HG03060 (cell line): Measurements from ENCODE around the gene VEGFA.

ENCODE experiments used
- ATAC-seq: cut with Tn5 transposase; IDR thresholded peaks from one replicate; pipeline ENCODE4 v1.9.1; 2021; ENCODE audit warnings: low read depth, moderate number of reproducible peaks; ENCODE audit not compliant: unreplicated experiment

VEGFA gene

GRCh38 chr6:43769526-43770371 is at the start of gene VEGFA:
VEGFA (plus strand) TSS chr6:43770211.
- no peak for ATAC-seq

GRCh38 chr6:43720999-43721398 is 49.0 kb upstream of the VEGFA start:
- no peak for ATAC-seq

DNA sequence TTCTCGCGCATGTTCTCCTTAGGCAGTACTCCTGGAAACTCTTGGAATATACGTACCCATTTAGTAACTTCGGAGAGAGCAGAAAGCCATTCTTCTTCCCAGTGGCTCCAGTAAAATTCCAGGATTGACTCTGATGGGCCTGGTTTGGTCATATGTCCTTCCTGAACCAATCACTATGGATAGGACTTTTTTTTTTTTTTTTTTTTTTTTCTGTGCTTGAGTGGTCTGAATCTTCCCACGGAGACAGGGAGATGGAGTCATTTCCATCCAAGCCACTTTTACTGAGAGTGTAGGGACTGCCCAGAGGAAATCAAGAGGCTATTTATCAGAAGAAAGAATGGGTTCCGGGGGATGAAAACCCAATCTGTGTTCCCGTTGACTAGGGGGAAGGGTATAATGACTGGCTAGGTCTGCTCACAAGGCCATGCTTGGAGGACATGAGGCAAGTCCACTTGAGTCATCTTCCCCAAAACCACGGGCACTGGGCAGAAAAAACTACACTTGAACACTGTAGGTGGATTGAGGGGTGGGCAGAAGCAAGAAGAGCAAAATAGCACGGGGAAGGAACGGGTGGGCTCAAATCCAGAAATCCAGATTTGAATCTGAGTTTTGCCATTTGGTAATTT is 47.0 kb upstream of the VEGFA start:
- no peak for ATAC-seq

- no peak for ATAC-seq
These were observed 46.2 kb upstream of the VEGFA start for GRCh38 chr6:43723737-43724295.

DNA sequence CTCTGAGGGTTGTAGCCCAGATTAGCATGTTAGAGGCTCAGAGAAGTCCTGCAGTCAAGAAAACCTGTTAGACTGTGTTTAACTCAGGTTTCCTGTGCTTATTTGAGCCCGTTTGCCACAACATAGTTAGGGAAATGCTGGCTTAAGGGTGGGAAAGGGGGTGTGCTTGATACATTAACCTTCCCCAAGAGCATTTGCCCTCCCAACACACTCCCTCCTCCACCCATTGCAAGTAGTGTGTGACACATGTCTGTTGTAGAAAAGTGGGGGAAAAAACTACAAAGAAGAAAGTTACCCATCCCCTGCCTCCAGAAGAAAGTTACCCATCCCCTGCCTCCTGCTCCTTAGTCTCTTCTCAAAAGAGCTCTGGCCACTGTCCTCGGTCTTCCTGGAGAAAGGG is 45.7 kb upstream of the VEGFA start:
- no peak for ATAC-seq

GRCh38 chr6:43724914-43725642 is 44.9 kb upstream of the VEGFA start:
- no peak for ATAC-seq

DNA sequence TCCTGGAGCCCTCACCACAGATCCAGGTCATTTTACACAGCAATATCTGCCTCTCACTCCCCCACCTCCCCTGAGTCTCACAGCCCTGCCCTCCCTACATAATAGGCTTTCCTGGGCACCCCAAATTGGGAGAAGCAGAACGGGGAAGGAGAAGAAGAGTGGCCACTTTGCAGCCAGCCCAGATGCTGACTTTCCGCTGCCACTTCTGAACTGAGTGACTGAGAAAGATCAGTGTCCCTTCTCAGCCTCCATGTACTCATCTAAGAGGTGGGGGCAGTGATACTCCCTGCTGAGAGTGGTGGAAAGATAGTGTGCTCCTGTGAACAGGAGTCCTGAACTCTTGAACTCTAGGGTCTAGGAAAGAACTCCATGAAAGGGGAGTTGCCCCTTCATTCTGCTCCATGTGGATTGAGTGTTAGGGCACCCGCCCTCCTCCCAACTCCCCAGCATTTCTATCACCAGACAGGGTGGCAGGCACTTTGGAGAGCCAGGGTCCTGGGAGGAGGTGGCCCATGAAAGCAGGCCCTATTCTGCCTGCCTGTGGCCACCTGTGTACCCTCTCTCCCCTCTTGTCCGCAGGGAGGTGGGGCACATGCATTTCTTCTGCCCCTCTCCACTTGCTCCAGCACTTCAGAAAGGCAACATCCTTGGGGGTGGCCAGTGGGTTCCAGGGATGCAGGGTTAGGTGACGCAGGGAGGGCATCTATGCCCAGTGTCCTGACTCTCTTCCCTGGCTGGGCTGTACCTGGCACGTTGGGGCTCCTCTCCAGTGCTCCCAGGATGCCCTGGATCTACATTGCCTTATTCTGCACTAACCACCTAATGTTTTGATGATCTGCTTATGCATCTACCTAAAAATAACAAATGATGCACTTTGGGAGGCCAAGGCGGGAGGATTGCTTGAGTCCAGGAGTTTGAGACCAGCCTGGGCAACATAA is 44.1 kb upstream of the VEGFA start:
- ATAC-seq, result no peak

GRCh38 chr6:43727634-43728033 is 42.4 kb upstream of the VEGFA start:
- no peak for ATAC-seq

DNA sequence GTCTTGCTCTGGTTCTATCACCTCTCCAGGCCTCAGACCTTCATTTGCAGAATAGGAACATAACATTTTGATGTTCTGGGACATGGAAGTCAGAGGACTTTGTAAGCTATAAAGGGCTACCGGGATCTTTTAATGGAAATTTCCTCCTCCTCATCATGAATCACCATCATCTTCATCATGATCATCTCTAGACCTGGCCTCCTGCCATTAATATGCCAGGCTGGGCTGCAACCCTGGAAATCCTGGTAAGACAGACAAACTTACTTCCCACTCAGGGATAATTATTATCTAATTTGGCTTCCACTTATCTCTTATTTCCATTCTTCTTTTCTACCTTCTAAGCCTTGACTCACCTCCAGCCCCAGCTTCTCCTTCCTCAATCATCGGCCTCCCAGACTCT is 41.4 kb upstream of the VEGFA start:
- ATAC-seq, result no peak

DNA sequence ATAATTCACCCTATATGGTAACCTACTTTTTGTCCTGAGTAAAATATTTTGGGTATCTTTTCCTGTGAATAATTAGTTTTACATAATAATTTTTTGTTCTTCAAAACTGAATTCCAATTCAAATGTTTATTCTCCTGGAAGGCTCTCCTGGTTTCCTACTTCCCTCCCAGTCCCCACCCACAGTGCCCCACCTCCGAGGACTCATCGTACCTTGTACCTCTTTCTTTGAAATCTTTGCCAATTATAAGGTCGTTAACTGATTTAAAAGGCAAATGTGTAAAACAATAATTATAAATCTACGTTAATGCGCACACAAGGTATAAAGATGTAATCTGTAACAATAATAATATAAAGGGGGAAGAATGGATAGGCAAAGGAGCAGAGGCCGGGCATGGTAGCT is 40.5 kb upstream of the VEGFA start:
- no peak for ATAC-seq

DNA sequence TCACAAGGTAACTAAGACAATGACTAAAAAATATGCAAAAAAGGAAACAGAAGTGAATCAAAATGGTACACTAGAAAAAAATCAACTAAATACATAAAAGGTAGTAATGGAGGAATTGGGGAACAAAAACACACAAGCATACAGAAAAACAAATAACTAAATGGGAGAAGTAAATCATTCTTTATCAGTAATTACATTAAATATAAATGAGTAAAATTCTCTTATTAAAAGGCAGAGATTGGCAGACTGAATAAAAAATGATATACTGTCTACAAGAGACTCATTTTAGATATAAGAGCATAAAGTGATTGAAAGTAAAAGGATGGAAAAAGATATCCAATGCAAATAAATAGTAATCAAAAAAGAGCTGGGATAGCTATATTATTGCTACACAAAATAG is 39.4 kb upstream of the VEGFA start:
- no peak for ATAC-seq

DNA sequence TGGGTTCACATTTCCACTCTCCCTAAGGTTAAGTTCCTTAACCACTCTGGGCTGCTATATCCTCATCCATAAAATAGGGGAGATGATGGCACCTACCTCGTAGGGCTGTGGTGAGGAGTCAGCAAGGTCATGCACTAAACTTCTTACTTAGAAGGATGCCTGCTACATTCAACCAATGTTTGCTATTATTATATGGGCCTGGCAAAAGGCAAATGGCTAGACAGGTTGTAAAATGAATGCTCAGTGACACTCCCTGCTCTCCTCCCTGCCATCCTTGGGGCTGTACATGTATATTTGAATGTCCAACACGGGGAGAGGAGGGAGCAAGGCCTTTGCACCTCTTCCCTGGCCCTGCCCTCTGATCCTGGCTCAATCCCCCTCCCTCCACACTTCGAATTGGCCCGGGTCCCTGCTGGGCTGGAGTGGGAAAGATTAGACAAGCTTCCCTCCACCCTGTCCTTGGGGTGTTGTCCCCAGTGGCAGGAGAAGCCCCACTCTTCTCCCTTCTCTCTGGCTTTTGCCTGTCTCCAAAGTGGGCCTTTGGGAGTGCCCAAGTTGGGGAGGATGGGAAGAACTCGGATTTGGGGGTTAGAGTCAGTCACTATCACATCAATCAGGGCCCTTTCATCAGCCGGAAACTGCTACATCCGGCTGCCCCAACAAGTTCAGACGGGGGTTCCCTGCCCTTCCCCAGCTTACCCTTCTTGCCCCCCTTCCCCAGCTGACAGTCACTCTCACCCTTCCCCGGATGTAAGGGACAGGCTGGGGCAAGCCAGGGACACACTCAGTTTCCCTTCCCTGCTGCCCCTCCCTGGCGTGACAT is 36.3 kb upstream of the VEGFA start:
- ATAC-seq, result no peak

DNA sequence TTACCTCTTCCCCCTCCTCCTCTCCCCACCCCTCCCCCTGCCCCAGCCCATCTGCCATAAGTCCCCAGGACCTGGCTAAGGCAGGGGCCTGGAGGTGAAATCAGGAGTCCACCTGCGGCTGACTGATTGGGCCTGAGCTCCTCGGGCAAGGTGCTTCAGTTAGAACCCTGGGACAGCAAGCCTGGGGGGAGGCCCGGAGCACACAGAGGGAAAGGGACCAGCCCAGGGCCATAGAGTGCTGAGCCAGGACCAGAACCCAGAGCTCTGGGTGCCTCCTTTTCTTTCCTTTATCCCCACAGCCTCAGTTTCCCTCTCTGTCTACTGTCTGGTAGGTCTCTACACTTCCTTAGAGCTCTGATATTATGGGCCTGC is 35.7 kb upstream of the VEGFA start:
- ATAC-seq, result no peak

DNA sequence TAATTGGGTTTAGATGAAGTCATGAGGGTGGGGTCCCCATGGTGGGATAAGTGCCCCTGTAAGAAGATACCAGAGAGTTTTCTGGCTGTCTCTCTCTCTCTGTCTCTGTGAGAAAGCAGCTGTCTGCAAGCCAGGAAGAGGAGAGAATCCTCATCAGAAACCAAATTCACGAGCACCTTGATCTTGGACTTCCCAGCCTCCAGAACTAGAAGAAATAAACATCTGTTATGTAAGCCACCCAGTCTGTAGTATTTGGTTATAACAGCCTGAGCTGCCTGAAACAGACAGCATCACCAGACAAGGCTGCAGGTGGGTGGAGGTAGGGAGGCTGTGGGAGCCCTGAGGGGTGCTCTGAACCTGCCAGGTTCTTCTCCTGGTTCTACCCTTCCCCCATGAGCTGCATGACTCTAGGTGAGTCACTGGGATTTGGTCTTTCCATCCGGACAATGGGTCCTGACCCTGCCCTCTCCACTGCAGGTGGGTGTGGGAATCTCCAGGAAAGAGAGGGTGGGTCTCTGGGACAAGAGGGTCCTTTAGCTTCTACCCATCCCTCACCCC is 34.3 kb upstream of the VEGFA start:
- ATAC-seq, result no peak

DNA sequence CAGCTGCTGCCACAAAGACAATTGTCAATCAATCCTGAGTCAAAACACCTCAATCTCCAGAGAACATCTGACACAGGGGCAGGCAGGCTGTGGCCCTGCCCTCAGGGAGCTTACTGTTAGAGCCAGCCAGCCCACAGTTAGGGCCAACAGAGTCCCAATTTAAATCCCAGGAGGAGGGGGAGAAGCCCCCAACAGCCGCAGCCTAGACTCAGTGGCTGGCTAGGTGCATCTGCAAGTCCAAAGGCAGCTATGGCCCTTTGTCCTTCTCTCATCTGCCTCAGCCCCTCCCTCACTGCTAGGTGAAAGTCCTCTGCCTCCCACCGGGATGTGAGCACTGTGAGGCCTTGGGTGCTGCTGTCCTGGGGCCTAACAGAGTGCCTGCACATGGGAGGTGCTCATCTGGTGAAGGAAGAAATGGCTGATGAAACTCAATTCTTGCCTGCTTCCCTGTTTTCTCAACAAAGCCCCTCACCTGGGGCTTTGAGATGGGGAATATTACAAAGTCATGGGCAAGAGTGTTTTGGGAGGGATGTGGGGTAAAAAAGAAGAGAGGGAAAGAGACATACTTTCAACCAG is 33.7 kb upstream of the VEGFA start:
- no peak for ATAC-seq

DNA sequence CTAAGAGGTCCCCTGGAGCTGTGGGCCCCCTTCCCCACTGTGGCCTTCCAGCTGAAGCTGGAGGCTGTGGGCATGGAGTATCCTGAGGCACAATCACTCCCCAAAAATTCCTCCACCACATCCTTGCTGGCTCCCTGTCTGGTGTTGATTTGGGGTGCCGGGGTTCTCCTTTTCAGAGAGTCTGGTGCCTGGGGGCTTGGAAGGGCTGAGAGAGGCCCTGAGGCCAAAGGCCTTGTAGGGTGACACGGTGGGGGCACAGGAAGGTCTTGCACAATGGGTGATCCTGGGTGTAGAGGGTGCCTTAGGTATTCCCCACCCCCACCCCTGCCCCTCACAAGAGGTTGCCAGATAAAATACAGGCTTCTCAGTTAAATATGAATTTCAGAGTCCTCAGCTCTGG is 33.2 kb upstream of the VEGFA start:
- no peak for ATAC-seq

DNA sequence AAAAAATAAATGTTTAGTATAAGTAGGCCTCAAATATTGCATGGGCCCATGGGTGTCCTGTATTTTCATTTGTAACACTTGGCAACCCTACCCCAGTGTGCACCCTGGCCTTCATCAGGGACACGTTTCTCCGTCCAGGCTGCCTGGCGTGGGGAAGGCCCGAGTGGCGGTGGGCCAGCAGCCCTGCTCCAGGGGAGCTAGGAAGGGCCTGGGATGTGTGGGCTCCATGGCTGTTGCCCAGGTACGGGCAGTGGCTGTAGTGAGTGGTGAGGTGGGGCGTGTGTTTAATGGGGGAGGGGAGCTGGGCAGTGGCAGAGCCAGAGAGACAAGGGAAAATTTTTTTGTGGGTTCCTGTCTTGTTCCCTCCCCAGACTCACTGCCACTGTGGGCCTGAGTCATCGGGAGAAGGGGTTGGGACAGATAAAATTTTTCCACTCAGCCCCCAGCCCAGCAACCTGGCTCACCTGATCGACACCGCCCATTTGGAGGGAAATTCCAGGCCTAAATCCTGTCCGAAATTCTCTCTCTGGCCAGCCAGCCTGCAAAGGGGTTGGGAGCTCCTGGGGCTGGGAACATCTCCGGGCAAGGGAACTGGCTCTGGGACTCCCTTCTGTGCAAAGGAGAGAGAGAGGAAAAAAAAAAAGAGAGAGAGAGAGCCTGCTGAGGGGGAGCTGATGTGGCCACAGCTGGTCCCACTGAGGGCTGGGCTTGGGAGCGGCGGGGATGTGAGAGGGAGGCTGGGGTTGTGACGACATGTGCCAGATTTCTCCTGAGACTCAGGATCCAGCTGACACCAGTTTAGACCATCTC is 32.5 kb upstream of the VEGFA start:
- ATAC-seq, result no peak

GRCh38 chr6:43738267-43738676 is 31.7 kb upstream of the VEGFA start:
- no peak for ATAC-seq
